Glutamatergic neuron (in vitro differentiated cells): ENCODE data around the gene IQSEC3. TPM values are rescaled to one million over a fixed set of nuclear protein-coding genes. Genes with fewer than 3 reads are reported as not detected.

Source experiments
- DNase-seq: peaks from one replicate; pipeline ENCODE4 v3.0.0; 2022
- H3K27ac Mint-ChIP-seq: one replicate; pipeline ENCODE4 v1.8.0; 2020; ENCODE audit warnings: mild to moderate bottlenecking, mixed read lengths, inconsistent platforms; ENCODE audit not compliant: unreplicated experiment
- H3K27me3 Mint-ChIP-seq: one replicate; pipeline ENCODE4 v1.8.0; 2020; ENCODE audit warnings: mild to moderate bottlenecking, moderate library complexity, mixed read lengths, inconsistent platforms; ENCODE audit not compliant: unreplicated experiment
- H3K36me3 Mint-ChIP-seq: one replicate; pipeline ENCODE4 v1.8.0; 2020; ENCODE audit warnings: mild to moderate bottlenecking, mixed read lengths, inconsistent platforms; ENCODE audit not compliant: unreplicated experiment
- H3K4me1 Mint-ChIP-seq: one replicate; pipeline ENCODE4 v1.8.0; 2020; ENCODE audit warnings: mild to moderate bottlenecking, low read depth, mixed read lengths, inconsistent platforms; ENCODE audit not compliant: unreplicated experiment
- H3K4me3 Mint-ChIP-seq: one replicate; pipeline ENCODE4 v1.8.0; 2020; ENCODE audit warnings: mild to moderate bottlenecking, mixed read lengths, inconsistent platforms; ENCODE audit not compliant: unreplicated experiment
- H3K9me3 Mint-ChIP-seq: one replicate; pipeline ENCODE4 v1.8.0; 2020; ENCODE audit warnings: mild to moderate bottlenecking, moderate library complexity, mixed read lengths, inconsistent platforms; ENCODE audit not compliant: unreplicated experiment
- CTCF ChIP-seq: fragments of 200-600 bp; sonication (generic); IDR thresholded peaks from one replicate; pipeline ENCODE4 v1.5.0; 2021; ENCODE audit not compliant: partially characterized antibody, unreplicated experiment
- total RNA-seq: library from RNA; stranded (reverse); fragmentation: NEBNext Ultra II Directional; extraction: Animal tissue kit (Norgen Biotek cat#: 25700); gene quantifications from one replicate; pipeline ENCODE4 v1.2.1, GENCODE V29; 2021; ENCODE audit not compliant: unreplicated experiment

Gene IQSEC3
- total RNA-seq, 1 donor from 2014 or later: 41.4 TPM

GRCh38 chr12:204261-204678 is 137.7 kb downstream of the IQSEC3 start:
- peaks cover 13% of the 10 kb centered on the region for H3K27me3 Mint-ChIP-seq
- no peak overlapping the region for H3K27ac Mint-ChIP-seq
- H3K4me3 Mint-ChIP-seq: peak overlapping the region; percentile 75
- peaks cover 6% of the 10 kb centered on the region for H3K4me1 Mint-ChIP-seq
- no peak for DNase-seq
- no peak for TF ChIP-seq CTCF
- H3K36me3 Mint-ChIP-seq: peaks cover 9% of the 10 kb centered on the region
- H3K9me3 Mint-ChIP-seq: peaks cover 6% of the 10 kb centered on the region

- TF ChIP-seq CTCF: no peak
- peaks cover 13% of the 10 kb centered on the region for H3K27me3 Mint-ChIP-seq
Measured at GRCh38 chr12:205026-205425, 138.5 kb downstream of the IQSEC3 start.

GRCh38 chr12:206746-207440 is 140.3 kb downstream of the IQSEC3 start:
- no peak for TF ChIP-seq CTCF
- H3K36me3 Mint-ChIP-seq: peaks cover 13% of the 10 kb centered on the region
- H3K4me1 Mint-ChIP-seq: peaks cover 3% of the 10 kb centered on the region
- H3K9me3 Mint-ChIP-seq: peaks cover 6% of the 10 kb centered on the region
- DNase-seq: no peak
- no peak overlapping the region for H3K27ac Mint-ChIP-seq
- no peak overlapping the region for H3K4me3 Mint-ChIP-seq
- peaks cover 12% of the 10 kb centered on the region for H3K27me3 Mint-ChIP-seq

More at GRCh38 chr12:205026-205425, 138.5 kb downstream of the IQSEC3 start:
- no peak overlapping the region for H3K4me3 Mint-ChIP-seq
- no peak for DNase-seq
- no peak overlapping the region for H3K27ac Mint-ChIP-seq
- H3K36me3 Mint-ChIP-seq: peaks cover 12% of the 10 kb centered on the region
- H3K9me3 Mint-ChIP-seq: peaks cover 6% of the 10 kb centered on the region
- H3K4me1 Mint-ChIP-seq: no peaks in the 10 kb centered on the region

GRCh38 chr12:207804-208203 is 141.2 kb downstream of the IQSEC3 start:
- peaks cover 7% of the 10 kb centered on the region for H3K4me1 Mint-ChIP-seq
- peaks cover 5% of the 10 kb centered on the region for H3K36me3 Mint-ChIP-seq
- no peak for TF ChIP-seq CTCF
- H3K4me3 Mint-ChIP-seq: no peak overlapping the region
- peaks cover 11% of the 10 kb centered on the region for H3K27me3 Mint-ChIP-seq
- DNase-seq: no peak
- no peak overlapping the region for H3K27ac Mint-ChIP-seq
- H3K9me3 Mint-ChIP-seq: peaks cover 6% of the 10 kb centered on the region

GRCh38 chr12:208813-209212 is 142.2 kb downstream of the IQSEC3 start:
- peaks cover 14% of the 10 kb centered on the region for H3K4me1 Mint-ChIP-seq
- no peak for DNase-seq
- TF ChIP-seq CTCF: no peak
- H3K9me3 Mint-ChIP-seq: peaks cover 9% of the 10 kb centered on the region
- H3K4me3 Mint-ChIP-seq: no peak overlapping the region
- peaks cover 11% of the 10 kb centered on the region for H3K27me3 Mint-ChIP-seq
- H3K27ac Mint-ChIP-seq: no peak overlapping the region
- peaks cover 5% of the 10 kb centered on the region for H3K36me3 Mint-ChIP-seq
